ENCODE measurements around the gene CCNE1. TPM values are rescaled to one million over a fixed set of nuclear protein-coding genes. Genes with fewer than 3 reads are reported as not detected.

The CCNE1 gene
- total RNA-seq, 1 experiment from 2014 or later, result 36.0 TPM

GRCh38 chr19:29858000-29858596, 46.3 kb downstream of the CCNE1 start:
- Mint-ChIP-seq H3K27me3 (ENCODE audit: low read depth) (no peaks in the 10 kb centered on the region), H3K4me3 (no peak overlapping the region), H3K4me1 (peaks cover 13% of the 10 kb centered on the region), H3K36me3 (no peaks in the 10 kb centered on the region), H3K9me3 (no peaks in the 10 kb centered on the region), H3K27ac (no peak overlapping the region)
- POLR2A ChIA-PET, result interaction anchor here (0.5 to 1.0 kb wide), 3 partner anchors 13 to 84 kb away, joined by 3 to 5 read pairs (median 3); partner anchors contain the start of gene URI1
- DNase-seq (ENCODE audit: low spot score), result peak; percentile 80
- CTCF ChIA-PET, result interaction anchor here (0.6 to 6.2 kb wide), 47 partner anchors 9 to 579 kb away, joined by 3 to 141 read pairs (median 5); partner anchors contain the start of genes PLEKHF1, POP4 and URI1
- peak; percentile 89 for ATAC-seq
- TF ChIP-seq, protein P1, sequence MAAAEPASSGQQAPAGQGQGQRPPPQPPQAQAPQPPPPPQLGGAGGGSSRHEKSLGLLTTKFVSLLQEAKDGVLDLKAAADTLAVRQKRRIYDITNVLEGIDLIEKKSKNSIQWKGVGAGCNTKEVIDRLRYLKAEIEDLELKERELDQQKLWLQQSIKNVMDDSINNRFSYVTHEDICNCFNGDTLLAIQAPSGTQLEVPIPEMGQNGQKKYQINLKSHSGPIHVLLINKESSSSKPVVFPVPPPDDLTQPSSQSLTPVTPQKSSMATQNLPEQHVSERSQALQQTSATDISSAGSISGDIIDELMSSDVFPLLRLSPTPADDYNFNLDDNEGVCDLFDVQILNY (CRISPR knock-in tag; IDR thresholded peaks at IDR 0.05), result no peak
- TF ChIP-seq, protein P2, sequence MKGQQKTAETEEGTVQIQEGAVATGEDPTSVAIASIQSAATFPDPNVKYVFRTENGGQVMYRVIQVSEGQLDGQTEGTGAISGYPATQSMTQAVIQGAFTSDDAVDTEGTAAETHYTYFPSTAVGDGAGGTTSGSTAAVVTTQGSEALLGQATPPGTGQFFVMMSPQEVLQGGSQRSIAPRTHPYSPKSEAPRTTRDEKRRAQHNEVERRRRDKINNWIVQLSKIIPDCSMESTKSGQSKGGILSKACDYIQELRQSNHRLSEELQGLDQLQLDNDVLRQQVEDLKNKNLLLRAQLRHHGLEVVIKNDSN (CRISPR knock-in tag; IDR thresholded peaks at IDR 0.05), result no peak
- TF ChIP-seq ZNF671 (CRISPR knock-in tag; IDR thresholded peaks at IDR 0.05) (no peak), ZNF423 (CRISPR knock-in tag; IDR thresholded peaks at IDR 0.05) (peak; percentile 93), IRF1 (CRISPR knock-in tag; IDR thresholded peaks at IDR 0.05) (no peak), ZNF317 (CRISPR knock-in tag; IDR thresholded peaks at IDR 0.05; ENCODE audit: borderline replicate concordance, low read depth) (no peak), STAT6 (CRISPR knock-in tag; conservative IDR thresholded peaks at IDR 0.05; ENCODE audit: low read depth) (no peak), ATF3 (CRISPR knock-in tag; conservative IDR thresholded peaks at IDR 0.05) (no peak), TCF7 (CRISPR knock-in tag; IDR thresholded peaks at IDR 0.05; ENCODE audit: low read depth) (no peak), TEAD4 (CRISPR knock-in tag; IDR thresholded peaks at IDR 0.05) (no peak), ATF6 (CRISPR knock-in tag; IDR thresholded peaks at IDR 0.05) (no peak), CREB1 (CRISPR knock-in tag; IDR thresholded peaks at IDR 0.05) (no peak), MYBL2 (CRISPR knock-in tag; IDR thresholded peaks at IDR 0.05) (no peak), CTCF (IDR thresholded peaks at IDR 0.05) (peak; percentile 74; the same call in 1 of the 2 replicates), ZNF232 (CRISPR knock-in tag; IDR thresholded peaks at IDR 0.05) (no peak)
- TF ChIP-seq, protein P3, sequence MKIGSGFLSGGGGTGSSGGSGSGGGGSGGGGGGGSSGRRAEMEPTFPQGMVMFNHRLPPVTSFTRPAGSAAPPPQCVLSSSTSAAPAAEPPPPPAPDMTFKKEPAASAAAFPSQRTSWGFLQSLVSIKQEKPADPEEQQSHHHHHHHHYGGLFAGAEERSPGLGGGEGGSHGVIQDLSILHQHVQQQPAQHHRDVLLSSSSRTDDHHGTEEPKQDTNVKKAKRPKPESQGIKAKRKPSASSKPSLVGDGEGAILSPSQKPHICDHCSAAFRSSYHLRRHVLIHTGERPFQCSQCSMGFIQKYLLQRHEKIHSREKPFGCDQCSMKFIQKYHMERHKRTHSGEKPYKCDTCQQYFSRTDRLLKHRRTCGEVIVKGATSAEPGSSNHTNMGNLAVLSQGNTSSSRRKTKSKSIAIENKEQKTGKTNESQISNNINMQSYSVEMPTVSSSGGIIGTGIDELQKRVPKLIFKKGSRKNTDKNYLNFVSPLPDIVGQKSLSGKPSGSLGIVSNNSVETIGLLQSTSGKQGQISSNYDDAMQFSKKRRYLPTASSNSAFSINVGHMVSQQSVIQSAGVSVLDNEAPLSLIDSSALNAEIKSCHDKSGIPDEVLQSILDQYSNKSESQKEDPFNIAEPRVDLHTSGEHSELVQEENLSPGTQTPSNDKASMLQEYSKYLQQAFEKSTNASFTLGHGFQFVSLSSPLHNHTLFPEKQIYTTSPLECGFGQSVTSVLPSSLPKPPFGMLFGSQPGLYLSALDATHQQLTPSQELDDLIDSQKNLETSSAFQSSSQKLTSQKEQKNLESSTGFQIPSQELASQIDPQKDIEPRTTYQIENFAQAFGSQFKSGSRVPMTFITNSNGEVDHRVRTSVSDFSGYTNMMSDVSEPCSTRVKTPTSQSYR (CRISPR knock-in tag; IDR thresholded peaks at IDR 0.05), result no peak
- TF ChIP-seq, protein P4, sequence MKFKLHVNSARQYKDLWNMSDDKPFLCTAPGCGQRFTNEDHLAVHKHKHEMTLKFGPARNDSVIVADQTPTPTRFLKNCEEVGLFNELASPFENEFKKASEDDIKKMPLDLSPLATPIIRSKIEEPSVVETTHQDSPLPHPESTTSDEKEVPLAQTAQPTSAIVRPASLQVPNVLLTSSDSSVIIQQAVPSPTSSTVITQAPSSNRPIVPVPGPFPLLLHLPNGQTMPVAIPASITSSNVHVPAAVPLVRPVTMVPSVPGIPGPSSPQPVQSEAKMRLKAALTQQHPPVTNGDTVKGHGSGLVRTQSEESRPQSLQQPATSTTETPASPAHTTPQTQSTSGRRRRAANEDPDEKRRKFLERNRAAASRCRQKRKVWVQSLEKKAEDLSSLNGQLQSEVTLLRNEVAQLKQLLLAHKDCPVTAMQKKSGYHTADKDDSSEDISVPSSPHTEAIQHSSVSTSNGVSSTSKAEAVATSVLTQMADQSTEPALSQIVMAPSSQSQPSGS (CRISPR knock-in tag; IDR thresholded peaks at IDR 0.05; ENCODE audit: borderline replicate concordance, low read depth), result no peak
- TF ChIP-seq, protein P5, sequence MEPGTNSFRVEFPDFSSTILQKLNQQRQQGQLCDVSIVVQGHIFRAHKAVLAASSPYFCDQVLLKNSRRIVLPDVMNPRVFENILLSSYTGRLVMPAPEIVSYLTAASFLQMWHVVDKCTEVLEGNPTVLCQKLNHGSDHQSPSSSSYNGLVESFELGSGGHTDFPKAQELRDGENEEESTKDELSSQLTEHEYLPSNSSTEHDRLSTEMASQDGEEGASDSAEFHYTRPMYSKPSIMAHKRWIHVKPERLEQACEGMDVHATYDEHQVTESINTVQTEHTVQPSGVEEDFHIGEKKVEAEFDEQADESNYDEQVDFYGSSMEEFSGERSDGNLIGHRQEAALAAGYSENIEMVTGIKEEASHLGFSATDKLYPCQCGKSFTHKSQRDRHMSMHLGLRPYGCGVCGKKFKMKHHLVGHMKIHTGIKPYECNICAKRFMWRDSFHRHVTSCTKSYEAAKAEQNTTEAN (CRISPR knock-in tag; IDR thresholded peaks at IDR 0.05), result no peak
- TF ChIP-seq, protein P6, sequence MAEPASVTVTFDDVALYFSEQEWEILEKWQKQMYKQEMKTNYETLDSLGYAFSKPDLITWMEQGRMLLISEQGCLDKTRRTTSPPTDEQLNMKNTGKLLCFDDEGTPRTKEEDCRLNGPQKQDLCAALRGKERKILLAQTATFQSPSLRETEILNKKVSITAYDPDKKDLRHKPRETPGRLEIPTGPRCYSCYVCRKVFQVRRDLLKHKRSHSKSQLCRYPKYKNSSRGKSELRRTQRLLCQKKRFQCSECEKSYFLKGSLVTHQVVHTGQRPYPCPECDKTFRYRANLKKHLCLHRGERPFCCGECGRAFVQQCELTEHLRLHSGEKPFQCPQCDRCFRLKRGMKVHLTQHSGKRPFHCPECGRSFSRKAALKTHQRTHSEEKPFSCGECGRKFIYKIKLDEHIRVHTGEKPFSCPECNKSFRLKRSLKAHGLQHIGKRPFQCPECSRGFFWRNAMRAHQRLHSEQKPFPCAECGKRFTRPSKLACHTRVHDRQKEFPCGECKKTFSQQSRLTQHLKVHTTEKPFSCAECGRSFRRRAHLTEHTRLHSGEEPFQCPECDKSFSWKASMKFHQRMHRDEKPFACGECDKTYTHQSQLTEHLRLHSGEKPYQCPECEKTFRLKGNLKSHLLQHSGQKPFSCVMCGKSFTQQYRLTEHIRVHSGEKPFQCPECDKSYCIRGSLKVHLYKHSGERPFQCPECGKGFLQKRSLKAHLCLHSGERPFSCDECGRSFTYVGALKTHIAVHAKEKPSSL (CRISPR knock-in tag; conservative IDR thresholded peaks at IDR 0.05), result no peak
